Skeletal muscle tissue (tissue), 1 donor: Measurements from ENCODE around the gene SMIM20. TPM values are rescaled to one million over a fixed set of nuclear protein-coding genes. Genes with fewer than 3 reads are reported as not detected.

Experiments
- total RNA-seq: library from RNA; depleted of rRNA; stranded (reverse); fragments of >200 nt; gene quantifications from one replicate; pipeline ENCODE4 v1.2.3, GENCODE V29; 2014

SMIM20 gene
- total RNA-seq, 1 donor from 2014 or later: 27.1 TPM

Other genes starting within 250 kb of the SMIM20 start
- 18.3 TPM for gene SEL1L3, start 51.2 kb upstream of the SMIM20 start, total RNA-seq